Mammary epithelial cell (primary cell): ENCODE results near the gene ALS2CL.

Source experiments
- EZH2 ChIP-seq: IDR thresholded peaks from 2 replicates; pipeline ENCODE4 v1.6.1; 2012; ENCODE audit warnings: low read length, inconsistent platforms, borderline replicate concordance
- TF ChIP-seq, protein P1 (sequence below), 2 donors: IDR thresholded peaks in 1 of 2; conservative IDR thresholded peaks in 1 of 2; 2 replicates each; pipeline ENCODE4 v1.5.1; 2011 to 2012; ENCODE audit warnings: inconsistent platforms in 2 of 2, low read length in 2 of 2, mild to moderate bottlenecking in 2 of 2, control low read depth in 1 of 2, low read depth in 1 of 2; ENCODE audit not compliant: insufficient read depth in 1 of 2; ENCODE audit errors: extremely low read depth in 1 of 2

DNA sequence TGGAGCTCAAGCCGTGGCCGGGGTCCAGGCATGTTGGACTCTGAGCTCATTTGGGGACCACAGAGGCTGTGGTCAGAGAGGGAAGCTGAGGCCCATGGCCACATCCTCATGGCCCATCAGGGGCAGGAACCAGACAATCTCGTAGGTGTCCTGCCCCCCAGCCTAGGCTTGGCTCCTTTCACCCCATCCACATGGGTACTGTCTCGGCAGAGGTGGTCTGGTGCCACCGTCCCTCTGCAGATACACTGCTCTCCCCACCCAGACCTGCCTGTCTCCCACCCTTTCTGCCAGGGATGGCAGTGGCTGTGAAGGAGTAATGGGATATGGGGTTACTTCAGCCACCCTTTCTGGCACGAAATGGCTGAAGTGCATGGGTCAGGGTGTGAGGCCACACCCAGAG is 16.2 kb upstream of the ALS2CL start:
- TF ChIP-seq, protein P1, sequence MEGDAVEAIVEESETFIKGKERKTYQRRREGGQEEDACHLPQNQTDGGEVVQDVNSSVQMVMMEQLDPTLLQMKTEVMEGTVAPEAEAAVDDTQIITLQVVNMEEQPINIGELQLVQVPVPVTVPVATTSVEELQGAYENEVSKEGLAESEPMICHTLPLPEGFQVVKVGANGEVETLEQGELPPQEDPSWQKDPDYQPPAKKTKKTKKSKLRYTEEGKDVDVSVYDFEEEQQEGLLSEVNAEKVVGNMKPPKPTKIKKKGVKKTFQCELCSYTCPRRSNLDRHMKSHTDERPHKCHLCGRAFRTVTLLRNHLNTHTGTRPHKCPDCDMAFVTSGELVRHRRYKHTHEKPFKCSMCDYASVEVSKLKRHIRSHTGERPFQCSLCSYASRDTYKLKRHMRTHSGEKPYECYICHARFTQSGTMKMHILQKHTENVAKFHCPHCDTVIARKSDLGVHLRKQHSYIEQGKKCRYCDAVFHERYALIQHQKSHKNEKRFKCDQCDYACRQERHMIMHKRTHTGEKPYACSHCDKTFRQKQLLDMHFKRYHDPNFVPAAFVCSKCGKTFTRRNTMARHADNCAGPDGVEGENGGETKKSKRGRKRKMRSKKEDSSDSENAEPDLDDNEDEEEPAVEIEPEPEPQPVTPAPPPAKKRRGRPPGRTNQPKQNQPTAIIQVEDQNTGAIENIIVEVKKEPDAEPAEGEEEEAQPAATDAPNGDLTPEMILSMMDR (conservative IDR thresholded peaks at IDR 0.05 in 1 of 2, IDR thresholded peaks at IDR 0.05 in 1 of 2; ENCODE audit: extremely low read depth in 1 of 2, insufficient read depth in 1 of 2, low read depth in 1 of 2, low read length in 2 of 2) = no peak
- TF ChIP-seq EZH2 = no peak
